ENCODE data around the gene ZNF200.

The ZNF200 gene

DNA sequence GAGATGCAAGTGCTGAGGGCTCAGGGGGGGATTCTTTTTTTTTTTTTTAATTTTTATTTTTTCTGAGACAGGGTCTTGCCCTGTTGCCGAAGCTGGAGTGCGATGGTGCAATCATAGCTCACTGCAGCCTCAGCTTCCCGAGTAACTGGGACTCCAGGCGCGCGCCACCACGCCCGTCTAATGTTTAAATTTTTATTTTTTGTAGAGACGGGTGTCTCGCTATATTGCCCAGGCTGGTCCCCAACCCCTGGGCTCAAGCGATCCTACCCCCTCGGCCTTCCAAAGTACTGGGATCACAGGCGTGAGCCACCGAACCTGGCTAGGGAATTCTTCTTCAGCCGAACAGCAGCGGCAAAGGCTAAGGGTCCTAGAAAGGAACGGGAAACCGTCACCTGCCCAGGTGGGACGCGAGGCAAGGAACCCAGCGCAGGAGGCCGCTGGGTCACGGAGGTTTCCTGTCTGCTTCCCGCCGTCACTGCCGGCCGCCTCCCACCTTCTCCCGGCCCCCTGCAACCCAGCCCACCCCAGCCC lies 60.3 kb downstream of the ZNF200 start:
- DNase-seq = no peak

DNA sequence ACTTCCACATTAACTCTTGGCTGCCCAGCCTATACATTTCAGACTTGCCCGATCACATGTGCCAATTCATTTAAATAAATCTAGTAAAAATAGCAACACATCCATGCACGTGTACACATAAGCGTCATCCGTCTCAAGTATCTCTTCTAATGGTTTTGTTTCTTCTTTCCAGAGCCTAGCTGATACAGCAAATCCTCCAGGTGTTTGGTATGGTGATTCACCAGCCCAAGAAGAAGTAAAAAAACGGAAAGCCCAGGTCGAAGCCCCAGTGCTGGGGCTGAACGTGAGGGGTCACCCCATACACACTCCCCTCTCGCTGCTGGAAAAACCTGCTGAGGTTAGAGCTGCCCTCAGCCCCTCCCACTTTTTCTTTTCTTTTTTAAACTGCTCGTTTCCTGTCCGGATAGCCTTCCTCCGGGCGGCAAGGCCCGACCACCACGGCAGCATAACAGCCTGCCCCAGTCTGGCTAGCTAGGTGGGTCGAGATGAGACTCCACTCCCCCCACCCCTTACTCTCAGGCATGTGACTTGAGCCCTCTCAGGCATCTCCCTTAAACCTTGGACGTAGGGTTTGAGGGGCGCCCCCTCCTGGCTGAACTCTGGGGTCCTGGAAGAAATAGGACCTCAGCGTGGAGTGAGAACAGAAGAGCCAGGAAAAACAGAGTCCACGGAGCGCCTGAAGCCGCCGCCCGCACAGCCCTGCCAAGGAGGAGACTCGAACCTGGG lies 60.9 kb downstream of the ZNF200 start:
- DNase-seq = peak; percentile 58 to 69

Data from activated CD4-positive, alpha-beta T cell treated with anti-CD3 and anti-CD28 coated beads, Interleukin-2, amount 50 U/mL, for 48 hours (primary cell).